ENCODE data around the gene PBX4.

The PBX4 gene

DNA sequence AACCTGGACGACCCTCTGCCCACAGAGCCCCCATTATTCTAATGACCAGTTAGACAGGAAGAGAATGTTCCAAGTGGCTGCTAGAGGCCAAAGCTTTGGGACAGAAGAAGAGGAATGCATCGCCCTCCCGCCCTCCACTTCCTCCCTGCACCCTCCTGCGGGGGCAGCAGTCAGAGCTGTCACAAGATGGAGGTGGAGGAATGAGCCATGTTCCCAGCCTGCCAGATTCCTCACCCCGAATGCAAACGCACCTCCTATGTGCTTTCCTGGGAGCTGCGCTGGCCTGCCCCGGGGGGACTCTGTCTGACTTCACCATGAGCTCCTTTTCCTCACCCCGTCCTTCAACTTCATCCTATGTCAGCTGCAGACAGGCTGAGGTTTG, 88.1 kb downstream of the PBX4 start:
- peaks cover 67% of the 10 kb centered on the region for H3K36me3 ChIP-seq (ENCODE audit: insufficient read depth, insufficient read length, low read length)

DNA sequence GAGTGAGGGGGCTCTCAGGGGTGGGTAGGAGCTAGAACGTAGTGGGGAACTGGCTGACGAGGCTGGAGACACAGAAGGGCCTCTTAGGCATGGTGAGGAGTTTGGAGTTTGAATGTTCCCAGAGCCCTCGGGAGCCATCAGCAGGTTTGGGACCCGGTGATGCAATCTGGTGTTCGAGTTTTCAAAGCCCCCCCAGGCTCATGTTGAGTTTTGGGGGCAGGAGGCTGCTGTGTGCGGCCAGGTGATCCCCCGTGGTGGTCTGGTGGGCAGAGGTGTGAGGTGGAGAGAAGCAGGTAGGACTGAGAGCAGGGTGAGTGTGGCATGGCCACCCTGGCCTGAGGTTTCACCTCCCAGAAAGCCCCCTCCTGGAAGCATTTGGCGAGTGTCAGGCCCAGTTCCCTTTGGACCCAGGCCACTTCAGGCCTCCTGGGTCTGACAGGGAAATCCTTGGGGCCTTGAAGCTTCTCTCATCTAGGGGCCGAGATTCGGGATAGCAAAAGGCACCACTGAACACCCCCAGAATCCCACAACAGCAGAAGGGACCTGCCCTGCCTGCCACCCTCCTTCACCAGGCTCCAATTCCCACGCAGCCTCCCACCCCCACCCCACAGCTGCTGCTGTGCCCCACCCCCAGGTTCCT, 88.6 kb downstream of the PBX4 start:
- H3K4me3 ChIP-seq (ENCODE audit: insufficient read length, low read depth), result no peak overlapping the region
- TF ChIP-seq YY1 (IDR thresholded peaks at IDR 0.05; ENCODE audit: insufficient read depth, insufficient read length) (no peak), SUZ12 (IDR thresholded peaks at IDR 0.05; ENCODE audit: extremely low read depth, insufficient read depth, insufficient read length) (no peak), ZNF274 (IDR thresholded peaks at IDR 0.05; ENCODE audit: low read depth, low read length) (no peak)
- peak overlapping the region; percentile 43 for H3K9ac ChIP-seq (ENCODE audit: insufficient read length, low read depth)
- H3K4me1 ChIP-seq (ENCODE audit: insufficient read depth, insufficient read length), result peaks cover 39% of the 10 kb centered on the region
- peaks cover 67% of the 10 kb centered on the region for H3K36me3 ChIP-seq (ENCODE audit: insufficient read depth, insufficient read length, low read length)
- H3K9me3 ChIP-seq (ENCODE audit: insufficient read depth, low read length), result no peaks in the 10 kb centered on the region
- no peak for DNase-seq (ENCODE audit: low read depth, low spot score)
- H3K27me3 ChIP-seq (ENCODE audit: insufficient read depth, insufficient read length), result no peaks in the 10 kb centered on the region

More for the DNA sequence above, 88.1 kb downstream of the PBX4 start:
- Histone ChIP-seq H3K4me1 (ENCODE audit: insufficient read depth, insufficient read length) (peaks cover 35% of the 10 kb centered on the region), H3K27me3 (ENCODE audit: insufficient read depth, insufficient read length) (no peaks in the 10 kb centered on the region), H3K9ac (ENCODE audit: insufficient read length, low read depth) (no peak overlapping the region), H3K9me3 (ENCODE audit: insufficient read depth, low read length) (no peaks in the 10 kb centered on the region), H3K4me3 (ENCODE audit: insufficient read length, low read depth) (no peak overlapping the region)
- no peak for DNase-seq (ENCODE audit: low read depth, low spot score)
- TF ChIP-seq ZNF274 (IDR thresholded peaks at IDR 0.05; ENCODE audit: low read depth, low read length) (no peak), YY1 (IDR thresholded peaks at IDR 0.05; ENCODE audit: insufficient read depth, insufficient read length) (no peak), SUZ12 (IDR thresholded peaks at IDR 0.05; ENCODE audit: extremely low read depth, insufficient read depth, insufficient read length) (no peak)

DNA sequence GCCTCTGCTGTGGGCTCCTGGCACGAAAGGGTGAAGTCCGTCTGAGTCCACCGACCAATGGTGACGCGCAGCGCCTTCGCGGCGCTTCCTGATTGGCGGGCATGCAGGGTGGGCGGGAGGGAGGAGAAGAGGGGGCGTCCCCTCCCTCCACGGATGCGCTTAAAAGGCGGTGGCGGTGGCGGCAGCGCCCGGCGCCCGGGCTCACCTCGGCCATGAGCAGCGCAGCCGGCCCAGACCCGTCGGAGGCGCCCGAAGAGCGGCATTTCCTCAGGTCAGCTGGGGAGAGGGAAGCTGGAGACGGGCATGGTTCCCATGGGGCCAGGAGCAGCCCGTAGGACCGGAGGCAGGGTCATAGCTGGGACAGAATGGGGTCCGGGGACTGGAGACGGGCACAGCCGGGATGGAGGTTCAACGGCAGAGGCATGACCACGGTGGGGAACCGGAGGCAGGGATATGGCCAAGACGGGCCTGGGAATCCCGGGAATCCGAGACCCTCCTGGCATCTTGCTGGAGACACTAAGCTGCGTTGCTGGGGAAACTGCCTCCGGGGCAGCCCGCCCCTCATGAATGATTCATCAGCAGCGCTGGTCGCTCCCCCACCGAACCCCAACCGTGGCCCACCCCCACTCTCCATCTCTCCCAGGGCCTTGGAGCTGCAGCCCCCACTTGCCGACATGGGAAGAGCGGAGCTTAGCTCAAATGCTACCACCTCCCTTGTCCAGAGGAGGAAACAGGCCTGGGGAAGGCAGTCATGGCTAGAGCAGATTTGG, 89.6 kb downstream of the PBX4 start, which contains the start of gene YJEFN3:
Gene YJEFN3 (plus strand): TSS at position 191 of the 770 bp plus-strand sequence. CDS start 22 bp downstream, at position 213.
- TF ChIP-seq ZNF274 (IDR thresholded peaks at IDR 0.05; ENCODE audit: low read depth, low read length) (no peak), YY1 (IDR thresholded peaks at IDR 0.05; ENCODE audit: insufficient read depth, insufficient read length) (no peak)
- Histone ChIP-seq H3K27me3 (ENCODE audit: insufficient read depth, insufficient read length) (no peaks in the 10 kb centered on the region), H3K4me3 (ENCODE audit: insufficient read length, low read depth) (no peak within 1 kb of the TSS), H3K9ac (ENCODE audit: insufficient read length, low read depth) (peak within 1 kb of the TSS; percentile 16), H3K4me1 (ENCODE audit: insufficient read depth, insufficient read length) (peaks cover 41% of the 10 kb centered on the region), H3K9me3 (ENCODE audit: insufficient read depth, low read length) (no peaks in the 10 kb centered on the region), H3K36me3 (ENCODE audit: insufficient read depth, insufficient read length, low read length) (peaks cover 72% of the 10 kb centered on the region)
- no peak for DNase-seq (ENCODE audit: low read depth, low spot score)

DNA sequence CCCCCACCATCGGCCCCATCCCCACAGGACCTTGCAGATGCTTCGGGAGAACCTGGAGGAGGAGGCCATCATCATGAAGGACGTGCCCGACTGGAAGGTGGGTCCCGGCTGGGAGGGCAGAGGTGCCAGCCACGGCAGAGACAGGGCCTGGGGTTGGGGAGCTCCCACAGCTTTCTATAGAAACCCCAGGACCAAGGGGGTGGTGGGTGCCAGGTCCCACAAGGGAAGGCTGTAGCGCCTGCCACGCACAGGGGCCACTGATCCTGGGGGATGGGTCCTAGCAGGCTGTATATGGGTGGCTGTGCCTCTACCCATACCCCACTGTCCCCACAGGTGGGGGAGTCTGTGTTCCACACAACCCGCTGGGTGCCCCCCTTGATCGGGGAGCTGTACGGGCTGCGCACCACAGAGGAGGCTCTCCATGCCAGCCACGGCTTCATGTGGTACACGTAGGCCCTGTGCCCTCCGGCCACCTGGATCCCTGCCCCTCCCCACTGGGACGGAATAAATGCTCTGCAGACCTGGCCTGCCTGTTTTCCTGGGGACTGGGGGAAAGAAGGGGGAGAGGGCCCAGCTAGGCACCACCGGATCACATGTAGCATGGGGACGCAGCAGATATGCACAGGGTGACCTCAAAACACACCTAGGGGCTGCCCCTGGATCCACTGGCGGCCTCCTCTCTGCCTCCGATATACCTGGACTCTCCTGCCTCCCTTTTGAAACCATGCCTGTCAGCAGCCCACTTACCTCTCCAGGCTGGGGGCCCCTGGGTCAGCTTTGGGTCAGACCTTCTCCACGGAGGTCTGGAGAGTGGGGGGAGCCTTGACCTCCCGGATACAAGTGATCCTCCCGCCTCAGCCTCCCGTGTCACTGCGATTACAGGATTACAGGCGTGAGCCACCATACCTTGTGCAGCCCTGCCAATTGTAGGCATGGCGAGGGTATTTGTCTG, 90.5 kb downstream of the PBX4 start:
- Histone ChIP-seq H3K4me3 (ENCODE audit: insufficient read length, low read depth) (no peak overlapping the region), H3K9me3 (ENCODE audit: insufficient read depth, low read length) (no peaks in the 10 kb centered on the region), H3K36me3 (ENCODE audit: insufficient read depth, insufficient read length, low read length) (peaks cover 73% of the 10 kb centered on the region), H3K27me3 (ENCODE audit: insufficient read depth, insufficient read length) (no peaks in the 10 kb centered on the region), H3K4me1 (ENCODE audit: insufficient read depth, insufficient read length) (peaks cover 41% of the 10 kb centered on the region), H3K9ac (ENCODE audit: insufficient read length, low read depth) (no peak overlapping the region)
- TF ChIP-seq ZNF274 (IDR thresholded peaks at IDR 0.05; ENCODE audit: low read depth, low read length) (no peak), SUZ12 (IDR thresholded peaks at IDR 0.05; ENCODE audit: extremely low read depth, insufficient read depth, insufficient read length) (no peak), YY1 (IDR thresholded peaks at IDR 0.05; ENCODE audit: insufficient read depth, insufficient read length) (no peak)
- no peak for DNase-seq (ENCODE audit: low read depth, low spot score)

DNA sequence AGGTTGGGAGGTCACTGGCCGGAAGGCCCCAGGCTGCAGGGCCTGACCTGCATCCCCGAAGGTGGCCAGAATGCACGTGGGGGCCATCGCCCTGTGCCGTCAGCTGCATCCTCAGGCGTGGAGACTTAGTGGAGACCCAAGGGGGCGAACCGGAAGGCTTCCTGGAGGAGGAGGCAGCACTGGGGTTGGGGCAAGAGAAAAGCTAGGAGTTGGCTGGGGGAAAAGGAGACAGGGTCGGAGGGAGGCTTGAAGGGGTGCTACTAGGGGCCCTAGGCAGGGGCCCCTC, 91.2 kb downstream of the PBX4 start:
- no peak for DNase-seq (ENCODE audit: low read depth, low spot score)
- no peak for TF ChIP-seq ZNF274 (IDR thresholded peaks at IDR 0.05; ENCODE audit: low read depth, low read length)
- TF ChIP-seq SUZ12 (IDR thresholded peaks at IDR 0.05; ENCODE audit: extremely low read depth, insufficient read depth, insufficient read length), result no peak
- no peak overlapping the region for H3K9ac ChIP-seq (ENCODE audit: insufficient read length, low read depth)
- H3K4me1 ChIP-seq (ENCODE audit: insufficient read depth, insufficient read length), result peaks cover 34% of the 10 kb centered on the region
- no peaks in the 10 kb centered on the region for H3K27me3 ChIP-seq (ENCODE audit: insufficient read depth, insufficient read length)
- peaks cover 67% of the 10 kb centered on the region for H3K36me3 ChIP-seq (ENCODE audit: insufficient read depth, insufficient read length, low read length)
- no peak overlapping the region for H3K4me3 ChIP-seq (ENCODE audit: insufficient read length, low read depth)
- no peaks in the 10 kb centered on the region for H3K9me3 ChIP-seq (ENCODE audit: insufficient read depth, low read length)

DNA sequence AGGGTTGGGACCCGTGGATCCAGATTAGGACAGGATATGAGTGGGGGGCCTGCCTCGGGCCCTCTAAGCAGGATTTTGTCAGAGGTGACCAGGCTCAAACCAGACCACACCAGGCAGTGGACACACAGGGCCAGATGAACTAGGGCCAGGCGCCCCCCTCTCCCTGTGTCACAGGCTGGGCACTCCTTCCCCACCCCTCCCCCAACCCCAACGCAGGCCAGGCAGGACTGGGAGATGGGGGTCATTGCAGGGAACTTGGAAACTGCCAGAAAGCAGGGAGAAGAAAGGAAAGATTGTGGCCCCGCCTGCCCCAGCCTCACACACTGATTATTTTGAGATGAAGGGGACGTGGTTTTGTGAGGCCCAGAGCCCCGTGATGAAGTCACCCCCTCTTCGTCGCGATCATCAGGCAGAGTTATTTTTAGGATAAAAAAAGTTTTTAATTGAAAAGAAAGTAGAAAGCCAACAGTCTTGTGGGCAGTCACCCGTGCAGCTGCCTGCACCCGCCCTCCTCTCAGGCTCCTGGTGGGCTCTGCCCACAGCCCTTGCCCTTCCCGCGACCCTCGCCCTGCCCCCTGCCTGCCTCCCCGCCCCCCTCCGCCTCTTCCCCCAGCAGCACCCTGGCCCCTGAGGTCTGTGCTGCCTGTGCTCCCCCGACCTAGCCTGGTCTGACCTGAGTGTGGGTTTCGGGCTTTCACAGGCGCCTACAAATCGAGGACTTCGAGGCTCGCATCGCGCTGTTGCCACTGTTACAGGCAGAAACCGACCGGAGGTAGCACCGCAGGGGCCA, 91.7 kb downstream of the PBX4 start:
- DNase-seq (ENCODE audit: low read depth, low spot score), result no peak
- H3K36me3 ChIP-seq (ENCODE audit: insufficient read depth, insufficient read length, low read length), result peaks cover 67% of the 10 kb centered on the region
- TF ChIP-seq SUZ12 (IDR thresholded peaks at IDR 0.05; ENCODE audit: extremely low read depth, insufficient read depth, insufficient read length) (no peak), ZNF274 (IDR thresholded peaks at IDR 0.05; ENCODE audit: low read depth, low read length) (no peak), YY1 (IDR thresholded peaks at IDR 0.05; ENCODE audit: insufficient read depth, insufficient read length) (no peak)
- H3K9me3 ChIP-seq (ENCODE audit: insufficient read depth, low read length), result no peaks in the 10 kb centered on the region
- H3K9ac ChIP-seq (ENCODE audit: insufficient read length, low read depth), result peak overlapping the region; percentile 36
- no peak overlapping the region for H3K4me3 ChIP-seq (ENCODE audit: insufficient read length, low read depth)
- H3K4me1 ChIP-seq (ENCODE audit: insufficient read depth, insufficient read length), result peaks cover 32% of the 10 kb centered on the region
- no peaks in the 10 kb centered on the region for H3K27me3 ChIP-seq (ENCODE audit: insufficient read depth, insufficient read length)

Measured in NT2/D1 (cell line).